NT2/D1 (cell line): Measurements from ENCODE around the gene PALB2.

Source experiments
- DNase-seq: peaks from one replicate; pipeline ENCODE4 v3.0.0-alpha.2; 2011; ENCODE audit warnings: low read depth, low spot score
- H3K27me3 ChIP-seq: 2 replicates; pipeline ENCODE4 v1.6.0; 2011; ENCODE audit warnings: mild to moderate bottlenecking; ENCODE audit not compliant: insufficient read length, insufficient read depth
- H3K36me3 ChIP-seq: 2 replicates; pipeline ENCODE4 v1.6.1; 2011; ENCODE audit warnings: mild to moderate bottlenecking, low read length, mixed read lengths; ENCODE audit not compliant: insufficient read depth, insufficient read length
- H3K4me1 ChIP-seq: 2 replicates; pipeline ENCODE4 v1.5.1; 2011; ENCODE audit not compliant: insufficient read depth, insufficient read length
- H3K4me3 ChIP-seq: 2 replicates; pipeline ENCODE4 v1.5.1; 2011; ENCODE audit warnings: low read depth; ENCODE audit not compliant: insufficient read length
- H3K9ac ChIP-seq: 2 replicates; pipeline ENCODE4 v1.6.0; 2011; ENCODE audit warnings: low read depth; ENCODE audit not compliant: insufficient read length
- H3K9me3 ChIP-seq: 2 replicates; pipeline ENCODE4 v1.5.1; 2011; ENCODE audit warnings: mild to moderate bottlenecking, low read length; ENCODE audit not compliant: insufficient read depth
- SUZ12 ChIP-seq: IDR thresholded peaks from 2 replicates; pipeline ENCODE4 v1.6.1; 2011; ENCODE audit not compliant: insufficient read length, insufficient read depth; ENCODE audit errors: extremely low read depth
- YY1 ChIP-seq: IDR thresholded peaks from 2 replicates; pipeline ENCODE4 v1.6.1; 2011; ENCODE audit not compliant: insufficient read length, insufficient read depth
- ZNF274 ChIP-seq: IDR thresholded peaks from 2 replicates; pipeline ENCODE4 v1.6.1; 2011; ENCODE audit warnings: mild to moderate bottlenecking, low read depth, low read length

The PALB2 gene

GRCh38 chr16:23667355-23667659 lies 26.2 kb upstream of the PALB2 start:
- no peak overlapping the region for H3K9ac ChIP-seq
- H3K4me3 ChIP-seq: no peak overlapping the region
- no peak for TF ChIP-seq YY1
- TF ChIP-seq SUZ12: no peak
- TF ChIP-seq ZNF274: no peak
- peaks cover 94% of the 10 kb centered on the region for H3K36me3 ChIP-seq
- H3K9me3 ChIP-seq: no peaks in the 10 kb centered on the region
- no peak for DNase-seq
- no peaks in the 10 kb centered on the region for H3K27me3 ChIP-seq
- no peaks in the 10 kb centered on the region for H3K4me1 ChIP-seq

GRCh38 chr16:23666571-23667354 lies 25.7 kb upstream of the PALB2 start:
- Histone ChIP-seq H3K9me3 (no peaks in the 10 kb centered on the region), H3K4me1 (no peaks in the 10 kb centered on the region), H3K27me3 (no peaks in the 10 kb centered on the region), H3K36me3 (peaks cover 95% of the 10 kb centered on the region), H3K4me3 (no peak overlapping the region), H3K9ac (no peak overlapping the region)
- no peak for TF ChIP-seq ZNF274
- TF ChIP-seq SUZ12: no peak
- no peak for TF ChIP-seq YY1
- no peak for DNase-seq

GRCh38 chr16:23663918-23664317 lies 22.8 kb upstream of the PALB2 start:
- H3K27me3 ChIP-seq: no peaks in the 10 kb centered on the region
- H3K4me3 ChIP-seq: no peak overlapping the region
- H3K9ac ChIP-seq: no peak overlapping the region
- no peaks in the 10 kb centered on the region for H3K9me3 ChIP-seq
- DNase-seq: no peak
- no peaks in the 10 kb centered on the region for H3K4me1 ChIP-seq
- no peak for TF ChIP-seq ZNF274
- TF ChIP-seq YY1: no peak
- TF ChIP-seq SUZ12: no peak
- peaks cover 94% of the 10 kb centered on the region for H3K36me3 ChIP-seq

DNA sequence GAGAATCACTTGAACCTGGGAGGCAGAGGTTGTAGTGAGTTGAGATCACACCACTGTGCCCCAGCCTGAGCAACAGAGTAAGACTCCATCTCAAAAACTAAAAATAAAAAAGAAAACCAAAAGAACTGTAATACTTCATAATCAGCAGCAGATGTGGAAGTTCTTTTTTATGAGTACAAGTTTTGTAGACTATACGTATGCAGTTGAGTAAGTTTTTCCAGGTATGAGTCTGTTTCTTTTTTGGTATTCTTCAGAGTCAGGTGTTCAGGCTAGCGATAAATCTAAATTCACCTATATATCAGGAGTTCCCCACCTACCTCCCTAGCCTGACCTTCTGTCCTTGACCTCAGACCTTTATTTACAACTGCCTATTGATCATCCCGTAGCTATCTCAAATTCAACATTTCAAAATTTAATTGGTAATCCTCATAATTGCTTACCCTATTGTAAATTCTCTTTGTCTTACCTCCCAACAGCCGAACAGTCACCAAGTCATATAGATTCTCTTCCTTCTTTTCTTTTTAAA lies 10.9 kb upstream of the PALB2 start:
- Histone ChIP-seq H3K4me3 (no peak overlapping the region), H3K36me3 (peaks cover 56% of the 10 kb centered on the region), H3K27me3 (no peaks in the 10 kb centered on the region), H3K9me3 (no peaks in the 10 kb centered on the region), H3K4me1 (no peaks in the 10 kb centered on the region), H3K9ac (no peak overlapping the region)
- no peak for DNase-seq
- TF ChIP-seq ZNF274 (no peak), YY1 (no peak), SUZ12 (no peak)

- Histone ChIP-seq H3K9me3 (no peaks in the 10 kb centered on the region), H3K9ac (no peak overlapping the region), H3K4me3 (no peak overlapping the region), H3K36me3 (peaks cover 60% of the 10 kb centered on the region), H3K4me1 (no peaks in the 10 kb centered on the region), H3K27me3 (no peaks in the 10 kb centered on the region)
- DNase-seq: no peak
- TF ChIP-seq SUZ12 (no peak), YY1 (no peak), ZNF274 (no peak)
Observed at GRCh38 chr16:23650674-23651416, 9.7 kb upstream of the PALB2 start.

- Histone ChIP-seq H3K4me3 (peak overlapping the region; percentile 96), H3K36me3 (peaks cover 64% of the 10 kb centered on the region), H3K9ac (peak overlapping the region; percentile 57), H3K9me3 (no peaks in the 10 kb centered on the region), H3K4me1 (no peaks in the 10 kb centered on the region), H3K27me3 (no peaks in the 10 kb centered on the region)
- no peak for DNase-seq
- TF ChIP-seq ZNF274: no peak
- TF ChIP-seq YY1: no peak
- no peak for TF ChIP-seq SUZ12
Observed at GRCh38 chr16:23642246-23642774, 1.2 kb upstream of the PALB2 start.

- no peaks in the 10 kb centered on the region for H3K4me1 ChIP-seq
- peak overlapping the region; percentile 100 for H3K9ac ChIP-seq
- H3K9me3 ChIP-seq: no peaks in the 10 kb centered on the region
- H3K27me3 ChIP-seq: no peaks in the 10 kb centered on the region
- no peak for TF ChIP-seq ZNF274
- no peak for TF ChIP-seq YY1
- TF ChIP-seq SUZ12: no peak
- peaks cover 65% of the 10 kb centered on the region for H3K36me3 ChIP-seq
- peak overlapping the region; percentile 96 for H3K4me3 ChIP-seq
- DNase-seq: peak; percentile 63
Observed at GRCh38 chr16:23640615-23640930, 537 bp downstream of the PALB2 start.
